Measurements from ENCODE around the gene APOBEC3C.
A peak's percentile ranks its signal among the peaks of the same experiment; 100 is the strongest.
"Not testable (repeated sequence)": the region's sequence is repeated elsewhere in the genome, so short reads cannot be mapped to it uniquely, and the experiment has no call there.

Gene APOBEC3C

GRCh38 chr22:39007177-39007576 lies 6.9 kb upstream of the APOBEC3C start:
- Histone ChIP-seq H3K27me3 (ENCODE audit: insufficient read depth, insufficient read length) (peaks cover 3% of the 10 kb centered on the region), H3K9me3 (ENCODE audit: insufficient read depth, low read length) (no peaks in the 10 kb centered on the region), H3K4me1 (ENCODE audit: insufficient read depth, insufficient read length) (peaks cover 4% of the 10 kb centered on the region), H3K4me3 (ENCODE audit: insufficient read length, low read depth) (no peak overlapping the region), H3K9ac (ENCODE audit: insufficient read length, low read depth) (no peak overlapping the region), H3K36me3 (ENCODE audit: insufficient read depth, insufficient read length, low read length) (no peaks in the 10 kb centered on the region)
- no peak for DNase-seq (ENCODE audit: low read depth, low spot score)
- no peak for TF ChIP-seq YY1 (IDR thresholded peaks at IDR 0.05; ENCODE audit: insufficient read depth, insufficient read length)
- TF ChIP-seq SUZ12 (IDR thresholded peaks at IDR 0.05; ENCODE audit: extremely low read depth, insufficient read depth, insufficient read length): no peak
- no peak for TF ChIP-seq ZNF274 (IDR thresholded peaks at IDR 0.05; ENCODE audit: low read depth, low read length)

- not testable (repeated sequence) for H3K36me3 ChIP-seq (ENCODE audit: insufficient read depth, insufficient read length, low read length); H3K4me1 ChIP-seq (ENCODE audit: insufficient read depth, insufficient read length); DNase-seq (ENCODE audit: low read depth, low spot score); H3K4me3 ChIP-seq (ENCODE audit: insufficient read length, low read depth); H3K9ac ChIP-seq (ENCODE audit: insufficient read length, low read depth); H3K27me3 ChIP-seq (ENCODE audit: insufficient read depth, insufficient read length); H3K9me3 ChIP-seq (ENCODE audit: insufficient read depth, low read length)
These were observed 5.7 kb upstream of the APOBEC3C start for GRCh38 chr22:39008271-39008850.

- no peak for DNase-seq (ENCODE audit: low read depth, low spot score)
These were observed 3.1 kb upstream of the APOBEC3C start for GRCh38 chr22:39010946-39011345.

GRCh38 chr22:39012533-39013511 lies 1.2 kb upstream of the APOBEC3C start:
- Histone ChIP-seq H3K9me3 (ENCODE audit: insufficient read depth, low read length) (no peaks in the 10 kb centered on the region), H3K36me3 (ENCODE audit: insufficient read depth, insufficient read length, low read length) (no peaks in the 10 kb centered on the region), H3K4me3 (ENCODE audit: insufficient read length, low read depth) (no peak overlapping the region), H3K27me3 (ENCODE audit: insufficient read depth, insufficient read length) (no peaks in the 10 kb centered on the region), H3K9ac (ENCODE audit: insufficient read length, low read depth) (no peak overlapping the region), H3K4me1 (ENCODE audit: insufficient read depth, insufficient read length) (peaks cover 7% of the 10 kb centered on the region)
- TF ChIP-seq SUZ12 (IDR thresholded peaks at IDR 0.05; ENCODE audit: extremely low read depth, insufficient read depth, insufficient read length): no peak
- TF ChIP-seq YY1 (IDR thresholded peaks at IDR 0.05; ENCODE audit: insufficient read depth, insufficient read length): no peak
- no peak for TF ChIP-seq ZNF274 (IDR thresholded peaks at IDR 0.05; ENCODE audit: low read depth, low read length)
- DNase-seq (ENCODE audit: low read depth, low spot score): no peak

More at GRCh38 chr22:39010946-39011345, 3.1 kb upstream of the APOBEC3C start:
- no peak overlapping the region for H3K9ac ChIP-seq (ENCODE audit: insufficient read length, low read depth)
- H3K4me3 ChIP-seq (ENCODE audit: insufficient read length, low read depth): no peak overlapping the region
- peaks cover 2% of the 10 kb centered on the region for H3K4me1 ChIP-seq (ENCODE audit: insufficient read depth, insufficient read length)
- H3K27me3 ChIP-seq (ENCODE audit: insufficient read depth, insufficient read length): no peaks in the 10 kb centered on the region
- H3K36me3 ChIP-seq (ENCODE audit: insufficient read depth, insufficient read length, low read length): no peaks in the 10 kb centered on the region
- no peak for TF ChIP-seq SUZ12 (IDR thresholded peaks at IDR 0.05; ENCODE audit: extremely low read depth, insufficient read depth, insufficient read length)
- TF ChIP-seq YY1 (IDR thresholded peaks at IDR 0.05; ENCODE audit: insufficient read depth, insufficient read length): no peak
- no peak for TF ChIP-seq ZNF274 (IDR thresholded peaks at IDR 0.05; ENCODE audit: low read depth, low read length)
- no peaks in the 10 kb centered on the region for H3K9me3 ChIP-seq (ENCODE audit: insufficient read depth, low read length)

- H3K4me1 ChIP-seq (ENCODE audit: insufficient read depth, insufficient read length): peaks cover 11% of the 10 kb centered on the region
- not testable (repeated sequence) for H3K27me3 ChIP-seq (ENCODE audit: insufficient read depth, insufficient read length); H3K9me3 ChIP-seq (ENCODE audit: insufficient read depth, low read length); H3K4me3 ChIP-seq (ENCODE audit: insufficient read length, low read depth); DNase-seq (ENCODE audit: low read depth, low spot score); H3K36me3 ChIP-seq (ENCODE audit: insufficient read depth, insufficient read length, low read length)
- peak overlapping the region; percentile 50 for H3K9ac ChIP-seq (ENCODE audit: insufficient read length, low read depth)
These were observed 506 bp upstream of the APOBEC3C start for GRCh38 chr22:39013561-39013941.

GRCh38 chr22:39014723-39015121 lies 665 bp downstream of the APOBEC3C start:
- H3K36me3 ChIP-seq (ENCODE audit: insufficient read depth, insufficient read length, low read length); DNase-seq (ENCODE audit: low read depth, low spot score); H3K9me3 ChIP-seq (ENCODE audit: insufficient read depth, low read length); H3K27me3 ChIP-seq (ENCODE audit: insufficient read depth, insufficient read length): not testable (repeated sequence)
- Histone ChIP-seq H3K4me3 (ENCODE audit: insufficient read length, low read depth) (peak overlapping the region; percentile 39), H3K4me1 (ENCODE audit: insufficient read depth, insufficient read length) (peaks cover 11% of the 10 kb centered on the region), H3K9ac (ENCODE audit: insufficient read length, low read depth) (peak overlapping the region; percentile 51)

- Histone ChIP-seq H3K9me3 (ENCODE audit: insufficient read depth, low read length) (no peaks in the 10 kb centered on the region), H3K4me1 (ENCODE audit: insufficient read depth, insufficient read length) (peaks cover 11% of the 10 kb centered on the region), H3K9ac (ENCODE audit: insufficient read length, low read depth) (no peak overlapping the region), H3K27me3 (ENCODE audit: insufficient read depth, insufficient read length) (no peaks in the 10 kb centered on the region), H3K36me3 (ENCODE audit: insufficient read depth, insufficient read length, low read length) (peaks cover 3% of the 10 kb centered on the region), H3K4me3 (ENCODE audit: insufficient read length, low read depth) (no peak overlapping the region)
- DNase-seq (ENCODE audit: low read depth, low spot score): no peak
- TF ChIP-seq YY1 (IDR thresholded peaks at IDR 0.05; ENCODE audit: insufficient read depth, insufficient read length): no peak
- TF ChIP-seq SUZ12 (IDR thresholded peaks at IDR 0.05; ENCODE audit: extremely low read depth, insufficient read depth, insufficient read length): no peak
- no peak for TF ChIP-seq ZNF274 (IDR thresholded peaks at IDR 0.05; ENCODE audit: low read depth, low read length)
These were observed 2.5 kb downstream of the APOBEC3C start for GRCh38 chr22:39016592-39016991.
